Measurements from ENCODE around the gene ABCC3. TPM values are rescaled to one million over a fixed set of nuclear protein-coding genes. Genes with fewer than 3 reads are reported as not detected.

The ABCC3 gene
- total RNA-seq, 4 donors from 2014 or later = 297 to 655 (median 533) TPM

DNA sequence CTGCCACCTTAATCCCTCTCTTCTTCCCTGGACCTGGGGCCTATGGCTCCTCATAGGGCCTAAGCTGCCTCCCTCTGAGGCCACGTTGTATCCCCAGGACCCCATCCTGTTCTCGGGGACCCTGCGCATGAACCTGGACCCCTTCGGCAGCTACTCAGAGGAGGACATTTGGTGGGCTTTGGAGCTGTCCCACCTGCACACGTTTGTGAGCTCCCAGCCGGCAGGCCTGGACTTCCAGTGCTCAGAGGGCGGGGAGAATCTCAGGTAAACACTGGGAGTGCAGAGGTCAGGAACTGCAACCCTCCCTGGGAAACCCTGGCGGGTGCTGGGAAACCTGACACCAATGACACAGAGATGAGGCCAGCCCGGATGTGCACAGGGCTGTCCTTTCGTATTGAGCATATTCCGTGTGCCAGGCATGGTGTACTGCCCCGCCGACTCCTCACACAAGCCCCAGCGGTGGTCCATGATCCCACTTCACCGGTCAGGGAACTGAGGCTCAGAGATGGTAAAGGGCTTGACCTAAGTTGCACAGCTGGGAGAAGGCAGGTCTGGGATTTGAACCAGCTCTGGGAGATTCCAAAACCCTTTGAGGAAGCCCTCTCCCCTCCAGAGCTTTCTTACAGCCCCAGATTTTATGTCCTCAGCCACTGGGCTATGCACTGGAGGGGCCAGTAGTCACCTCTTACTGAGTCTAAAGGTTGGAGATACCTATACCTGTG, 50.1 kb downstream of the ABCC3 start:
- Histone ChIP-seq H3K4me3 (no peak overlapping the region), H3K4me1 (peaks cover 21 to 73% (median 54%) of the 10 kb centered on the region in 4 donors), H3K9me3 (no peaks in the 10 kb centered on the region), H3K27ac (peak overlapping the region; percentile 85 to 89 (median 88)), H3K27me3 (no peaks in the 10 kb centered on the region), H3K36me3 (no peaks in the 10 kb centered on the region)
- DNase-seq = peak; percentile 83
- intact Hi-C loops (cut with DNase I; ENCODE audit: low total_unique reads) = no loop called here
- in situ Hi-C loops (cut with MboI; ENCODE audit: low pct_ligation_motif_present in 1 of 4, low pct_unique_long_range_greater_than_20kb in 1 of 4, low sequenced_read_pairs in 3 of 4) = no loop called here
- TF ChIP-seq POLR2AphosphoS5 (IDR thresholded peaks at IDR 0.05) (peak; percentile 27 to 65 (median 57)), EP300 (IDR thresholded peaks at IDR 0.05; ENCODE audit: low read depth) (no peak), POLR2A (IDR thresholded peaks at IDR 0.05) (peak; percentile 31)
- TF ChIP-seq, protein P1, sequence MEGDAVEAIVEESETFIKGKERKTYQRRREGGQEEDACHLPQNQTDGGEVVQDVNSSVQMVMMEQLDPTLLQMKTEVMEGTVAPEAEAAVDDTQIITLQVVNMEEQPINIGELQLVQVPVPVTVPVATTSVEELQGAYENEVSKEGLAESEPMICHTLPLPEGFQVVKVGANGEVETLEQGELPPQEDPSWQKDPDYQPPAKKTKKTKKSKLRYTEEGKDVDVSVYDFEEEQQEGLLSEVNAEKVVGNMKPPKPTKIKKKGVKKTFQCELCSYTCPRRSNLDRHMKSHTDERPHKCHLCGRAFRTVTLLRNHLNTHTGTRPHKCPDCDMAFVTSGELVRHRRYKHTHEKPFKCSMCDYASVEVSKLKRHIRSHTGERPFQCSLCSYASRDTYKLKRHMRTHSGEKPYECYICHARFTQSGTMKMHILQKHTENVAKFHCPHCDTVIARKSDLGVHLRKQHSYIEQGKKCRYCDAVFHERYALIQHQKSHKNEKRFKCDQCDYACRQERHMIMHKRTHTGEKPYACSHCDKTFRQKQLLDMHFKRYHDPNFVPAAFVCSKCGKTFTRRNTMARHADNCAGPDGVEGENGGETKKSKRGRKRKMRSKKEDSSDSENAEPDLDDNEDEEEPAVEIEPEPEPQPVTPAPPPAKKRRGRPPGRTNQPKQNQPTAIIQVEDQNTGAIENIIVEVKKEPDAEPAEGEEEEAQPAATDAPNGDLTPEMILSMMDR (IDR thresholded peaks at IDR 0.05) = peak in 1 of 5 experiments; percentile 23
- WGBS, 2 donors (ENCODE audit: low coverage in 1 of 2) = 20 to 52% methylated on average over 1 to 14 of the region's 15 CpGs

DNA sequence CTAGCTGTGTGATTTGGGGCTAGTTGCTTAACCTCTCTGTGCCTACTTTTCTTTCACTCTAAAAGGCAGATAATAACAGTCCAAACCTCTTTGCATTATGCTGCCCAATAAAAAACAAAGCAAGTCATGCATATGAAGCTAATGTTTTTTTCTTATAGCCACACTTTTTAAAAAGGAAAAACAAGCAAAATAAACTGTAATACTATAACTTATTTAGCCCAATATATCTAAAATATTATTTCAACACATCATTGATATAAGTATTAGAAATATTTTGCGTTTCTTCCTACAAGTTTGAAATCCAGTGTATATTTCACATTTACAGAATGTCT, 50.6 kb downstream of the ABCC3 start:
- H3K9me3 ChIP-seq = no peaks in the 10 kb centered on the region
- H3K4me3 ChIP-seq = no peak overlapping the region
- no peaks in the 10 kb centered on the region for H3K27me3 ChIP-seq
- in situ Hi-C loops (cut with MboI; ENCODE audit: low pct_ligation_motif_present in 1 of 4, low pct_unique_long_range_greater_than_20kb in 1 of 4, low sequenced_read_pairs in 3 of 4) (no loop called here), intact Hi-C loops (cut with DNase I; ENCODE audit: low total_unique reads) (no loop called here)
- peaks cover 23 to 78% (median 59%) of the 10 kb centered on the region in 4 donors for H3K4me1 ChIP-seq
- no peaks in the 10 kb centered on the region for H3K36me3 ChIP-seq
- peak overlapping the region; percentile 85 to 89 (median 88) for H3K27ac ChIP-seq
- 88 to 94% methylated on average over 1 of the region's 1 CpG for WGBS, 2 donors (ENCODE audit: low coverage in 1 of 2)
- TF ChIP-seq, protein P1 (IDR thresholded peaks at IDR 0.05) = no peak
- no peak for TF ChIP-seq POLR2AphosphoS5 (IDR thresholded peaks at IDR 0.05)
- TF ChIP-seq EP300 (IDR thresholded peaks at IDR 0.05; ENCODE audit: low read depth) = no peak
- no peak for TF ChIP-seq POLR2A (IDR thresholded peaks at IDR 0.05)
- DNase-seq = no peak

DNA sequence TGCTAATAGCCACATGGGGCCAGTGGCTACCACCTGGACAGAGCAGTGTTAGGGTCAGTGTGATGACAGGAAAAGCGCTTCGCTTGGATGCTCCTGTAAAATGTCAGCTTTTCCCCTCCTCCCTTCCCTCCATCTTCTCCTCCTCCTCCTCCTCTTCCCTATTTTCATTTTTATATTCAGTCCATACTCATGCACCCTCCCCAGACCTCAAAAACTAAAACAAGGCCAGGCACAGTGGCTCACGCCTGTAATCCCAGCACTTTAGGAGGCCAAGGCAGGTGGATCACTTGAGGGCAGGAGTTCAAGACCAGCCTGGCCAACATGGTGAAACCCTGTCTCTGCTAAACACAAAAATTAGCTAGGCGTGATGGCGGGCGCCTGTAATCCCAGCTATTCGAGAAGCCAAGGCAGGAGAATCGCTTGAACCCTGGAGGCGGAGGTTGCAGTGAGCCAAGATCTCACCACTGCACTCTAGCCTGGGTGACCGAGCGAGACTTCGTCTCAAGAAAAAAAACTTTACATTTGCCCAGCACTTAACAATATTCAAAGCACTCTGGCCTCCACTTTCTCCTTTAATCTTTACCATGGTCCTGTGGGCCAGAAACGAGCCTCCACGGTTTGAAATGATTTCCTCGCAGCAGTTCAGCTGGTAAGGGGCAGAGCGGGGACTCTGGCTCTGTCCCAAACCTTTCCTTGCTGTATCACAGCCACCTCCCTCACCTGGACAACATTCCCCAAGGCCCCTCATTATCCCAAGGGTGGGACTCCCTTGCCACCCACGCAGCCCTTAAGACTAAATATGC, 51.2 kb downstream of the ABCC3 start:
- Histone ChIP-seq H3K36me3 (no peaks in the 10 kb centered on the region), H3K4me3 (no peak overlapping the region), H3K27me3 (no peaks in the 10 kb centered on the region), H3K4me1 (peaks cover 29 to 80% (median 64%) of the 10 kb centered on the region in 4 donors), H3K9me3 (no peaks in the 10 kb centered on the region), H3K27ac (peak overlapping the region; percentile 85 to 89 (median 88))
- intact Hi-C loops (cut with DNase I; ENCODE audit: low total_unique reads) (no loop called here), in situ Hi-C loops (cut with MboI; ENCODE audit: low pct_ligation_motif_present in 1 of 4, low pct_unique_long_range_greater_than_20kb in 1 of 4, low sequenced_read_pairs in 3 of 4) (no loop called here)
- WGBS, 2 donors (ENCODE audit: low coverage in 1 of 2) = 81 to 91% methylated on average over 7 to 17 of the region's 17 CpGs
- no peak for DNase-seq
- TF ChIP-seq, protein P1 (IDR thresholded peaks at IDR 0.05) = no peak
- TF ChIP-seq POLR2AphosphoS5 (IDR thresholded peaks at IDR 0.05) = no peak
- TF ChIP-seq EP300 (IDR thresholded peaks at IDR 0.05; ENCODE audit: low read depth) = no peak
- TF ChIP-seq POLR2A (IDR thresholded peaks at IDR 0.05) = no peak

DNA sequence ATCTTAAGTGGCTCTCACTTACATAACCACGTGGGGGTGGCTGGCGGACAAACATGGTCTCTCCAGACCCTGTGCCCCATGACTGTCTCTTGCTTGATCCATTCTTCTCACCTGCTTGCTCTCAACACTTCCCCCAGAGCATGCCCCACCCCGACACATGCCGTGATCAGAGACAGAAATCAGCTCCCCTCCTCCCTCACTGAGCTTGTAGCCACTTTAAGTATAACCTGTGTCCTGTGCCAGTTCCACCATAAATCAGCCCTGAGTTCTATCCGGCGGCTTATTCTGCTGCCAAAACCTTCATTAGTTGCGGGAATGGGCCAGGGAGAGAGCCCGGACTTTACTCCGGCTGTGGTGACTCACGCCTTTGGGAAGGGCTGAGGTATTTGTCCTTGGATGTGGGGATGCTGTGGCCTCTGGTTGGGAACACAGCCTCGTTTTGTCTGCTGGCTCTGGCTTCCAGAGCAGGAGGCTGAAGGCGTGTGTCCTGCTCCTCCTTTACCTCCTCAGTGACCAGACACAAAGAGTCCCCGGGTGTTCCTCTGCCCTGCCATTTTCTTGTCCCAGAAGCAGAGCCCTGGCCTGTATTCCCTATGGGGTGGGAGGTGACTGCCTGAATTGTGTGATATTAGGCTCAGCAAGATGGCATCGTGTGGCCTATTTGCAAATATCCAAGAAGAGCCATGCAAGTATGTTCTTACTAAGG, 52.0 kb downstream of the ABCC3 start:
- Histone ChIP-seq H3K4me3 (no peak overlapping the region), H3K4me1 (peaks cover 35 to 80% (median 64%) of the 10 kb centered on the region in 4 donors), H3K9me3 (no peaks in the 10 kb centered on the region), H3K27me3 (no peaks in the 10 kb centered on the region), H3K36me3 (no peaks in the 10 kb centered on the region), H3K27ac (peak overlapping the region; percentile 85 to 89 (median 88))
- 0 to 30% methylated on average over 1 to 14 of the region's 14 CpGs for WGBS, 2 donors (ENCODE audit: low coverage in 1 of 2)
- intact Hi-C loops (cut with DNase I; ENCODE audit: low total_unique reads) (no loop called here), in situ Hi-C loops (cut with MboI; ENCODE audit: low pct_ligation_motif_present in 1 of 4, low pct_unique_long_range_greater_than_20kb in 1 of 4, low sequenced_read_pairs in 3 of 4) (no loop called here)
- peak; percentile 89 for DNase-seq
- TF ChIP-seq POLR2AphosphoS5 (IDR thresholded peaks at IDR 0.05) (peak; percentile 50 to 83 (median 80)), POLR2A (IDR thresholded peaks at IDR 0.05) (peak; percentile 32), EP300 (IDR thresholded peaks at IDR 0.05; ENCODE audit: low read depth) (peak; percentile 57)
- TF ChIP-seq, protein P1 (IDR thresholded peaks at IDR 0.05) = no peak
